Panc1 (cell line): Measurements from ENCODE around the gene TMIGD1.

ENCODE experiments used
- CTCF ChIP-seq: fragments of 450-650 bp; IDR thresholded peaks from 2 replicates; pipeline ENCODE4 v1.5.1; 2017; ENCODE audit warnings: mild to moderate bottlenecking
- POLR2AphosphoS5 ChIP-seq: IDR thresholded peaks from 2 replicates; pipeline ENCODE4 v1.6.1; 2012; ENCODE audit warnings: mild to moderate bottlenecking, low read depth, low read length, moderate library complexity
- REST ChIP-seq, 2 experiments: IDR thresholded peaks; 2 replicates each; pipeline ENCODE4 v1.6.1; 2011 to 2012; ENCODE audit warnings: low read depth in 2 of 2, control low read depth in 1 of 2, low read length in 1 of 2, mild to moderate bottlenecking in 1 of 2, moderate library complexity in 1 of 2; ENCODE audit not compliant: insufficient read depth in 1 of 2
- SIN3A ChIP-seq: IDR thresholded peaks from 2 replicates; pipeline ENCODE4 v1.6.1; 2012; ENCODE audit warnings: low read depth, mild to moderate bottlenecking, low read length, moderate library complexity, borderline replicate concordance; ENCODE audit not compliant: insufficient read depth
- TCF7L2 ChIP-seq: IDR thresholded peaks from 2 replicates; pipeline ENCODE4 v1.6.1; 2011; ENCODE audit warnings: mild to moderate bottlenecking, low read depth, low read length, inconsistent platforms

- TF ChIP-seq CTCF (no peak), POLR2AphosphoS5 (no peak), REST (IDR thresholded peaks at IDR 0.05; ENCODE audit: insufficient read depth in 1 of 2, low read depth in 2 of 2, low read length in 1 of 2) (no peak), SIN3A (no peak), TCF7L2 (no peak)
Observed at GRCh38 chr17:30358055-30358760, 24.4 kb upstream of the TMIGD1 start.
